Neuron (in vitro differentiated cells): ENCODE results near the gene FOXC1.

Experiments used
- H2AFZ ChIP-seq: one replicate; pipeline ENCODE4 v1.6.1; 2013; ENCODE audit warnings: low read depth, mild to moderate bottlenecking, inconsistent platforms, low read length, moderate library complexity
- H3K27me3 ChIP-seq: one replicate; pipeline ENCODE4 v1.6.1; 2013; ENCODE audit warnings: low read length; ENCODE audit not compliant: insufficient read depth
- H3K36me3 ChIP-seq: one replicate; pipeline ENCODE4 v1.6.1; 2013; ENCODE audit warnings: low read length; ENCODE audit not compliant: insufficient read depth
- H3K4me1 ChIP-seq: one replicate; pipeline ENCODE4 v1.6.1; 2013; ENCODE audit warnings: low read length; ENCODE audit not compliant: insufficient read depth
- H3K4me3 ChIP-seq: 2 replicates; pipeline ENCODE4 v1.5.1; 2013; ENCODE audit warnings: mild to moderate bottlenecking, low read length, moderate library complexity
- H3K9me3 ChIP-seq: one replicate; pipeline ENCODE4 v1.6.1; 2013; ENCODE audit warnings: low read length

The FOXC1 gene

DNA sequence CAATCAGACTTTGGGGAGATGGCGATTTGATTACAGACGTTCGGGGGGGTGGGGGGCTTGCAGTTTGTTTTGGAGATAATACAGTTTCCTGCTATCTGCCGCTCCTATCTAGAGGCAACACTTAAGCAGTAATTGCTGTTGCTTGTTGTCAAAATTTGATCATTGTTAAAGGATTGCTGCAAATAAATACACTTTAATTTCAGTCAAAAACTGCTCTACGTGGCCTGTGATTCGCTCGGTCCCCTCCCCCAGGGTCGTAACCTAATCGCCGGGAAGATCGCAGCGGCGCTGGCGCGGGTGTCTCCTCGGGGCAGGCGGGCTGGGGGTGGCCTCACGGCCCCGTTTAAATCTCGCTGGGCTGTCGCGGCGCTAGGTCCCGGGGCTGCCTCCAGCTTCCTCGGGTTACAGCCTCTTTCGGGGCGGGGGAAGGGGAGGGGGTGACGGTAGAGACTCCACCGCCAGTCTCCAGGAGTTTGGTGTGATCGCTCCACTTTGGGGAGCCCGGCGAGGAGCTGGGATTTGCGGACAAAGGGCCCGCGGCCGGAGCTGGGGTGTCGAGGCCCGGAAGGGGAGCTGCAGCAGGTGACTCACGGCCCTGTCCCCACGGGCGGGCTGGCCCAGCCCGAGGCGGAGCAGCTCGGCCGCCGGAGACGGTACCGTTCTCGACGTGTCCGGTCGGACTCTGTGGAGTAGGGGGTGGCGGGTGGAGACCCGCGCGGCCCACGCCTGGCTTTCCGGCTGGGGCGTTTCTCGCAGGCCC is 4.2 kb downstream of the FOXC1 start:
- Histone ChIP-seq H3K27me3 (peaks cover 69% of the 10 kb centered on the region), H3K9me3 (peaks cover 6% of the 10 kb centered on the region), H3K4me3 (no peak overlapping the region), H2AFZ (no peak overlapping the region), H3K4me1 (peaks cover 3% of the 10 kb centered on the region), H3K36me3 (no peaks in the 10 kb centered on the region)

DNA sequence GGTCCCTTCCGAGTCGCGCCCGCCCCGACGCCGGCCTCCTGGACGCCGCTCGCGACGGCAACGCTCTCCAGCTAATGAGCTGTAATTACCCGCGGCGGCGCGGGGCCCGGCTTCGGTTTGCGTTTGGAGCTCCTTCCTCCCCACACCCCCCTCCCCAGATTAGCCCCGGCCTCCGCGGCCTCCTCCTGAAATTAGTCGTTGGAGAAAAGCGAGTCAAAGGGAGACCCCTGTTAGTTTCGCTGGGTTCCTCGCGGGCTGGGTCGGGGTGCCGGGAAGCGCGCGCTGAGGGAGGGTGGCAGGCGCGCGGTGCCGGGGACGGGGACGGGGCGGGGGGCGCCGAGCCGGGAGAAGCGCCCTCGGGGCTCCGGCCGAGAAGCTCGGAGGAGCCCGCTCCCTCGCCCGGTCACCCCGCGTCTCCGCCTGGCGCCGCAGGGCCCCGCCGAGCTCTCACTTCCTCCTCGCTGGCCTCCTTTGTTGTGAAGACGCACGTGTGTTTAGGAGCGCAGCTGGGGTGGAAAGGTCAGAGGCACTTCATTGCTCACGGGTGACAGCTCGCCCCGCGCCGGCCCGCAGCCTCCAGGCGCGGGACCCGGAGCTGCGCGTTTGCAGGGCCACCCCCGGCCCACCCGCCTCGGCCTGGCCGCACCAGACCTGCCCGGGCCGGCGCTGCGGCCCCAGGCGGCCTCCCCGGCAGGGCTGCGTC is 4.9 kb downstream of the FOXC1 start:
- Histone ChIP-seq H3K27me3 (peaks cover 70% of the 10 kb centered on the region), H3K4me3 (peak overlapping the region; percentile 1), H3K36me3 (no peaks in the 10 kb centered on the region), H2AFZ (no peak overlapping the region), H3K9me3 (peaks cover 6% of the 10 kb centered on the region), H3K4me1 (peaks cover 3% of the 10 kb centered on the region)

DNA sequence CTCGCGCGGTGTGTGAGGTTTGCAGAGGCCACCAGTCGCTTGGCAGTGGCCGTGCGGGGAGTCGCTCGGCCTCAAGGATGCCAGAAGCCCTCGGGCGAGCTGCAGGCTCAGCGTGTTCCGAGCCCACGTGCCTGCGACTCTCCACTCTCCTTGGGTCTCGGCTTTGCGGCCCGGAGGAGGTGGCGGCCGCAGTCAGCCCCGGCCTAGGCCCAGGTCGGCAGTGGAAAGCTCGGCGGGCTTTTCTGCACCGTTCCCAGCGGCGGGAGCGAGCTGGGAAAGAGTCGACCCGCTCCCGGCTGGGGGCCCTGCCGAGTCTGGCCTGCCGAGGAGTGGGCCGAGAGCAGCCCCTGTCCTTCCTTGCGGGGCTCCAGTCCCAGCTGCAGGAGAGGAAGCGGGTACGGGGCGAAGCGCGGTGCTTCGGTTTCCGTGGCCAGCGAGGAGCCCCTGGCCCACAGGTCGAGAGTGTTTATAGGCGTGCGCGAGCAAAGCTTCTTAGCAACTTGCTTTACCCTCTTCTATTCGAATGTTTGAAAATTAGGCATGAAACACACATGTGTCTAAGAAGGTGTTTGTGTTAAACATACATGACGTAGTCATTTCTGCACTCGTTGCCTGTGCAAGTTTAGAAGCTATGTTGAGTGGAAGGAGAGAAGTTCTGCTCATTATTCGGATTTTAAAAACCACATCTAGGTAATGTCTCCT is 5.6 kb downstream of the FOXC1 start:
- peak overlapping the region; percentile 1 for H3K4me3 ChIP-seq
- H3K4me1 ChIP-seq = peaks cover 3% of the 10 kb centered on the region
- peaks cover 6% of the 10 kb centered on the region for H3K9me3 ChIP-seq
- peaks cover 77% of the 10 kb centered on the region for H3K27me3 ChIP-seq
- no peak overlapping the region for H2AFZ ChIP-seq
- no peaks in the 10 kb centered on the region for H3K36me3 ChIP-seq

DNA sequence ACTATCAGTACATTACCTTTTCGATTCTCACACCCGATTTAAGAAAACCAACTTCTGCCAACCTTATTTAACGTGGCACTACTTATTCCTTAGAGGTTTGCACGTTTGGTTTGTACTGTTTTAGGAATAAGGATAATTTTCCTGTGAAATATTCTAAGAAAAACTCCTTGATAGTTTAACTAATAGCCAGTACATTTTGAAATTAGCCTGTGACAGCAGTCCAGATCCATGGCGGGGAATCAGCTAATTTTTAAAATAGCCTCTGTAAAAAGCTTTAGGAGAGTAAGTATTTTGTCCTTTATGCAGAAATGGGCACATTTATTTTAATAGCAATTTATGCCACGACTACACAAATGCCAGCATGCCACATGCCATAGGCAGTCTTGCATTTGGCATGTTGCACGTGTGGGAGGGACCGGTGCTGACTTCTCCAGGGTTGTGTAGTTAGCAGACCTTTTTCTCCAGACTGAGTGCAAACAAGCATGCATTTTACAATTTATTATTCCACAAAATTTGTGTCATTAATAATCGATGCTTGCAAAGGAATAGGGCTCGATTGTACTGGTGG is 6.2 kb downstream of the FOXC1 start:
- Histone ChIP-seq H2AFZ (no peak overlapping the region), H3K36me3 (no peaks in the 10 kb centered on the region), H3K4me1 (peaks cover 3% of the 10 kb centered on the region), H3K27me3 (peaks cover 83% of the 10 kb centered on the region), H3K9me3 (peaks cover 9% of the 10 kb centered on the region), H3K4me3 (no peak overlapping the region)

DNA sequence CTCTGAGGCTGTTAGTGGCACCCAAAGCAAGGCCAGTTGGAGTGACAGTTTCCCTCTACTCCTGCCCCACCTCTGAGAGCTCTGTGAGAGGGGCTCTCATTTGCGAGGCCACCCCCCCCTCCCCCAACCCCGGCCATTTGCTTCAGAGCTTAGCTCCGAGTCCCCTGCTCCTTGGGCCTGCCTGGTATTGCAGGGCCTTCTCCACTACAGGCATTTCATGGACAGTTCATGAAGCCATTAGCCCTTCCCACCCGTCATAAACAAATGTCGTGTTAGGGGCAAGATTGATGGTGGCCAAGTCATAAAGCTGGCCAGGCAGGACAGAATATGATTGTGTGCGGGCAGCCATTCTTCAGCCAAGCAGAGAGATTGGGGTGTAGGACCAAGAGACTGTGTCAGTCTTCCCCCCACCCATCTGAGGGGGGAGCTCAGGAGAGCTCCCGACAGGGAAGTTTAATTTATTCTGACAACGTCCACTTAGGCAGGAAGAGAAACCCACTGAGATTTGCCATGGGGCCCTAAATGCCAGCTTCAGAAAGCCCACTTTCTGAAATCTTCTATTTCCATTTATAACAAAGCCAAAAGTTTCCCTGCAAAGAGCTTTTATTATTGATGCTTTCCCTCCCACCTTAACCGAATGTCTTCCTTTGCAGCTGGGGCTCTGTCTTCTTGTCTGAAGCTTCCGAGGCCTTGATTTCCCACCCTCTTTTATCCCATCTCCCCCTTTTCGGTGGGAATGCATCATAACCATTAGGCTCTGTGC is 7.2 kb downstream of the FOXC1 start:
- Histone ChIP-seq H3K9me3 (peaks cover 13% of the 10 kb centered on the region), H3K36me3 (no peaks in the 10 kb centered on the region), H3K27me3 (peaks cover 92% of the 10 kb centered on the region), H3K4me3 (no peak overlapping the region), H2AFZ (no peak overlapping the region), H3K4me1 (peaks cover 3% of the 10 kb centered on the region)

DNA sequence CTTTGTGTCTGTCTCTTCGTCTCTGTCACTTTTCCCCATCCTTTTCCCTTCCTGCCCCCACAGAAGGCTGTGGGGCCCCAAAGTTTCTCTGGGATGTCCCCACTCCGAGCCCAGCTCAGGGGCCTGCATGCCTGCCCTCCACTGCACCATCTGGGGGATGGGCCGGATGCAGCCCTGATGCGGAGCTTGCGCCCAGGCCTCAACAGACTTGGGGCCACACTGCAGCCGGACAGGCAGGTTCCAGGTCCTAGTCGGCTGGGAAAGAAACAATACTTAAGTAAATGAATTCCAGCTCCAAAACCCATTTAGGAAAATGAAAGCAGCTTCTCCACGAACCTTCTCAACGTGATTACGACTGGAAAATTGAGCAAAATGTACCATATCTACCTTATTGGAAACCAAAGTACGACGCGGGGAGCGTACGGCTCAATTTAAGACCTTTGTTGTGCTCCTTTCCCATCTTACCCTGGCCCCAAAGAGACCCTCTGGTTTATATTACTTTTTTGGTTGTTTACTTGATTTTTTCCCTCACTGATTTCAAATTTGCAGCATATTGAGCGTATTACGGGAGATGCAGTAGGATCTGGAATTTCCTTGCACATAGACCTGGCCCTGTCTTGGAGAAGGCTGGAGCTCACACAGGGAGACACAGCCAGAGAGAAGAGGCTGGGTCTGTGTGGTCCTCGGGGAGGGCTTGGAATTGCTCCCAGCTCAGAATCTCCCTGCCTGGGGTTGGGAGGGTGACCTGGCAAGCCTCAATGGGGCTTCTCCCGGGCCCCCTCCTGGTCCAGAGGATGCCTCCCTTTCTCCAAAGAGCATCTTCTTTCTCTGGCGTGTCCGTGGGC is 8.0 kb downstream of the FOXC1 start:
- Histone ChIP-seq H3K36me3 (no peaks in the 10 kb centered on the region), H3K4me3 (no peak overlapping the region), H3K9me3 (peaks cover 13% of the 10 kb centered on the region), H3K27me3 (peaks cover 92% of the 10 kb centered on the region), H2AFZ (no peak overlapping the region), H3K4me1 (peaks cover 3% of the 10 kb centered on the region)

DNA sequence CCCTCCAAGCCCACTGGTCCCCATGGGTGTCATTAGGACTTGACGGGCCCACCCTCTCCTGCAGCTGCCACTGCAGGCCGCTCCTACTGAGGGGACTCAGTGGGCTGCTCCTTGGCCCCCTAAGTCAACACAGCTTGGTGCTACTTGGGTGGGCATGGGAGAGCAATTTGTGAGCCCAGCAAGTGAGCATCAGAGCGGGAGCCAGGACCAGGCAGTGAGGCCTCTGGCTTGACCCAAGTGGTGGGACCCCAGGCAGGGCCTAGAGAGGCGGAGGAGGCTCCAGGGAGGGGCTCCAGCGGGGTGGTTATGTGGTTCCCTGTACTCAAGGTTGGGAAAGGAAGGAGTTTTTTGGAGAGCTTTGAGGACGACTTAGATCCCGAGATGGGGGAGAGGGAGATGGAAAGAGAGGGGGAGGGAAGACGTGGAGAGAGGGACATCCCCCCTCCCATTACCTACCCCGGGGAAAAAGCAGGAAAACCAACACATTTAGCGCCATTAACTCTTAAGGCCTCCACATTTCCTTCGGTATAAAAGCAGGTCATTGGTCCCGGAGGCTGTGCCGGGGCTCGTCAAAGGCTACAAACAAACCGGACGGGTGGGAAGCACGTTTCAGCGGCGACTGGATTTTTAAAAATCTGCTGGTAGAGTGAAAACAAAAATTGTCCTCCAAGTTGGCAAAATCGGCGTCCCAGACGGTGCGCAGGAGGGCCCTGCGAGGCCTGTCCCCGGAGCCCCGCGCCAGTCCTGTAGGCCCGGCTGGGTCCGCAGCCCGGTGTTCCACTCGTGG is 8.8 kb downstream of the FOXC1 start:
- H3K27me3 ChIP-seq = peaks cover 95% of the 10 kb centered on the region
- no peak overlapping the region for H2AFZ ChIP-seq
- peaks cover 3% of the 10 kb centered on the region for H3K4me1 ChIP-seq
- peaks cover 13% of the 10 kb centered on the region for H3K9me3 ChIP-seq
- no peak overlapping the region for H3K4me3 ChIP-seq
- no peaks in the 10 kb centered on the region for H3K36me3 ChIP-seq

DNA sequence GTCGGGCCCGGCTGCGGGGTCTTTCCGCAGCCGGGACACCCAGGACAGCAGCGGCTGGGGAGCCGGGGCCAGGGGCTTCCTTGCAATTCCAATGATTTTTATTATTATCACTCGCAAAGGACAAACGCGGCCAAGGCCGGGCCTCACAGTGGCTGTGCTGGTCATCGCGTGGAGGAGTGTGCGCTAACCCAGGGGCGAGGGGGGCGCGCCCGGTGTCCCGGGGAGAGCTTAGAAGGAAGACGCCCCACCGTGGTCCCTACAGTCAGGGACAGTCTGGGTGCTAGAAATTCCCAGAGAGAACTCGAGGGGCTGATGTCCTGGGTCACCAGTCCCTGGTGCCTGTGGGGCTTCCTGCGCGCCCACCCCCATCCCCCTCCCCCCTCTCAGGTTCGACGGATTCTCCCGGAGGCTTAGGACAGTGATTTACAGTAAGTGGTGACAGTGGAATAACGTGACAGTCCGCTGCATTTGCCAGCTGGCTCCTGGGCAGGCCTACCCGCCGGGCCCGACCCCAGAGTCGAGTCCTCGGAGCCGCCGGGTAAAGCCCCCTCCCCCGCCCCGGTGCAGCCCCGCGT is 9.5 kb downstream of the FOXC1 start:
- no peak overlapping the region for H3K4me3 ChIP-seq
- H3K36me3 ChIP-seq = no peaks in the 10 kb centered on the region
- peaks cover 15% of the 10 kb centered on the region for H3K9me3 ChIP-seq
- peaks cover 97% of the 10 kb centered on the region for H3K27me3 ChIP-seq
- no peak overlapping the region for H2AFZ ChIP-seq
- peaks cover 3% of the 10 kb centered on the region for H3K4me1 ChIP-seq

DNA sequence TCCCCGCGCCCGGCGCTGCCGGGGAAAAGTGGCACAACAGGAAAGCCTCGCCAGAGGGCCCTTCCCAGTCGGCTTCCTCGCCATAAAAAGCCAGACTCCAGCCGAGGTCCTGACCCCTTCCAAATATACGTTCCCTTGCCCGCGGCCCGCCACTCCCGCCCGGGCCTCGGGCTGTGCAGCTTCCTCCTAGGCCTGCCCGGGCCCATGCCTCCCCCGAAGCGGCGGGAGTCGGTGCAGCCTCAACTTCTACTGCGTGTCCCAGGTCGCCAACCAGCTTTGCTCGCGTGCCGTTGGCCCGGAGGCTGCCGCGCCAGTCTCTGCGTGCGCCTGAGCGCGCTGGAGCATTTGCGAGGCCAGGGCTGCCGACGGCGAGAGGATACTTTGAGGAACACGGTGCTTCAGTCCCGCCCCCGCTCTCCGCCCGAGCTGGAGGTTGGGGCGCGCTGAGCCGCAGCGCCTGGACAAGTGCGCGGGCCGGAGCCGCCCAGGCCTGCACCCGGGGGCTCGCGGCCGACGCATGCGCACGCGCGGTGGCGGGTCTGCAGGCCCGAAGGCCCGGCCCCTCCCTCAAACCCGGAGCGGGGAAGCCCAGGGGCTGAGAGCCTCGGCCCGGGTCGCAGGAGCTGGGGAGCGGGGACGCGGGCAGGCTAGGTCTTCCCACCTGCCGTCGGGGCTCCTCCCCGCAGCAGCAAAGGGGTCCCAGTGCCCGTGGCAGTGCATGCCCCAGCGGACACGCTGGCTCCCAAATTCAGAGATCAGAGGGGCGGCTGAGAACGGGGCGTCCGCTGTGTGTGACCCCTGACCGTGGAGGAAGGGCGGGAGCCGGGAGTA is 10.2 kb downstream of the FOXC1 start:
- Histone ChIP-seq H3K4me3 (peak overlapping the region; percentile 27), H3K9me3 (peaks cover 17% of the 10 kb centered on the region), H3K4me1 (peaks cover 3% of the 10 kb centered on the region), H2AFZ (peak overlapping the region; percentile 57), H3K36me3 (no peaks in the 10 kb centered on the region), H3K27me3 (peaks cover 97% of the 10 kb centered on the region)

DNA sequence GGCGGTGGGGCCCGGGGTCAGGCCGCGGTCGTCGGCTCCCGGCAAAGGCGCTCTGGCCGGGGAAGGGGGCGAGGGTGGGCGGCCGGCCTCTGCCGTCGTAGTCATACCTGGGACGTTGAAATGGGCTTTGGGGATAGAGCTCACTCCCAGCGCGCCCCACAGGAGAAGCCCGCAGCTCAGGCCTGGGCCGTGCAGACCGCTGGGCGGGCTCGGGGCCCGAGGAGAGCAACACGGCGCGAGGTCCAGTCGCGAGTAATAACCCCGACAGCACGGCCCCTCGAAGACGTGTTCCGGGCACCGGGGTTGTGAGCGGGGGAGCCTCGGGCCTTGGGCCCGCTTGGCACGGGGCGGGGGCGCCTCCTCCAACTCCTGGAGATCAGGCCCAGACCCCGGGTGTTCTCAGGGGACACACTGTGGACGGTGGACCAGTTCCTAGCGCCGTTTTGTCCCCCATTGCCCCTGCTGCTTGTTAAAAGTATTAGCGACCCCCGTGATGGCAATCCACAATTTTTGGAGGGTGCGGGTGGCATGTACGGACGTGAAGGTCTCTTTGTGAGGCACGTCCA is 10.9 kb downstream of the FOXC1 start:
- H3K9me3 ChIP-seq = peaks cover 21% of the 10 kb centered on the region
- peaks cover 3% of the 10 kb centered on the region for H3K4me1 ChIP-seq
- no peaks in the 10 kb centered on the region for H3K36me3 ChIP-seq
- peak overlapping the region; percentile 57 for H2AFZ ChIP-seq
- H3K4me3 ChIP-seq = no peak overlapping the region
- H3K27me3 ChIP-seq = peaks cover 97% of the 10 kb centered on the region
